CD4-positive, alpha-beta T cell treated with Interleukin-15 for 4 hours (primary cell): ENCODE results near the gene ERP44.
"Not testable (repeated sequence)": the region's sequence is repeated elsewhere in the genome, so short reads cannot be mapped to it uniquely, and the experiment has no call there.

ENCODE experiments used
- DNase-seq: peaks from one replicate; pipeline ENCODE4 v3.0.0-alpha.2; 2020; ENCODE audit warnings: low spot score

Gene ERP44

GRCh38 chr9:100098887-100099721, at the start of gene ERP44, which contains the start of gene INVS:
ERP44 (minus strand) TSS chr9:100099000; CDS start chr9:100098840, 160 bp downstream.
INVS (plus strand) TSS chr9:100099243; CDS start chr9:100104522, 5,279 bp downstream.
- DNase-seq = peak; percentile 97

- not testable (repeated sequence) for DNase-seq
These were observed 47.2 kb upstream of the ERP44 start for GRCh38 chr9:100145976-100146375.

GRCh38 chr9:100145167-100145934, 46.6 kb upstream of the ERP44 start:
- not testable (repeated sequence) for DNase-seq

- DNase-seq = not testable (repeated sequence)
These were observed 43.1 kb upstream of the ERP44 start for GRCh38 chr9:100141862-100142261.

GRCh38 chr9:100140303-100140702, 41.5 kb upstream of the ERP44 start:
- DNase-seq = not testable (repeated sequence)

- DNase-seq = not testable (repeated sequence)
These were observed 38.0 kb upstream of the ERP44 start for GRCh38 chr9:100136799-100137198.

- DNase-seq = no peak
These were observed 35.9 kb upstream of the ERP44 start for GRCh38 chr9:100134731-100135130.

- no peak for DNase-seq
These were observed 33.2 kb upstream of the ERP44 start for GRCh38 chr9:100131875-100132430.

GRCh38 chr9:100131216-100131615, 32.4 kb upstream of the ERP44 start:
- no peak for DNase-seq

GRCh38 chr9:100129772-100130171, 31.0 kb upstream of the ERP44 start:
- no peak for DNase-seq

- no peak for DNase-seq
These were observed 27.6 kb upstream of the ERP44 start for GRCh38 chr9:100126423-100126822.

- DNase-seq = no peak
These were observed 27.1 kb upstream of the ERP44 start for GRCh38 chr9:100125910-100126309.

GRCh38 chr9:100125236-100125635, 26.4 kb upstream of the ERP44 start:
- DNase-seq = no peak

- no peak for DNase-seq
These were observed 21.5 kb upstream of the ERP44 start for GRCh38 chr9:100120286-100120685.

GRCh38 chr9:100117316-100117715, 18.5 kb upstream of the ERP44 start:
- no peak for DNase-seq

- DNase-seq = no peak
These were observed 14.0 kb upstream of the ERP44 start for GRCh38 chr9:100112677-100113336.

- DNase-seq = no peak
These were observed 12.4 kb upstream of the ERP44 start for GRCh38 chr9:100111235-100111634.

GRCh38 chr9:100108559-100108958, 9.8 kb upstream of the ERP44 start:
- no peak for DNase-seq

GRCh38 chr9:100106616-100107015, 7.8 kb upstream of the ERP44 start:
- DNase-seq = no peak

GRCh38 chr9:100105861-100106260, 7.1 kb upstream of the ERP44 start:
- DNase-seq = no peak

GRCh38 chr9:100104314-100104713, 5.5 kb upstream of the ERP44 start:
- DNase-seq = no peak

GRCh38 chr9:100101608-100102007, 2.8 kb upstream of the ERP44 start:
- DNase-seq = no peak
